Gastroesophageal sphincter (tissue), 4 donors: ENCODE data around the gene FAM151A. TPM values are rescaled to one million over a fixed set of nuclear protein-coding genes. Genes with fewer than 3 reads are reported as not detected.
A peak's percentile ranks its signal among the peaks of the same experiment; 100 is the strongest.

Source experiments
- ATAC-seq: fragments of 150-250 bp; one replicate; pipeline ENCODE4 v1.9.1; 2016; ENCODE audit warnings: mild to moderate bottlenecking, moderate library complexity
- H3K27ac ChIP-seq, 4 donors: fragments of 200-600 bp; sonication (generic) in 3 of 4; 1 replicate in 3 of 4; 2 replicates in 1 of 4; pipeline ENCODE4 v1.5.1; 2016 to 2019
- H3K27me3 ChIP-seq: fragments of 200-600 bp; sonication (generic); one replicate; pipeline ENCODE4 v1.5.1; 2019
- H3K36me3 ChIP-seq, 2 donors: fragments of 200-600 bp; sonication (generic); one replicate each; pipeline ENCODE4 v1.5.1; 2019; ENCODE audit warnings: control low read depth in 1 of 2
- H3K4me1 ChIP-seq, 3 donors: fragments of 200-600 bp; sonication (generic); 1 replicate in 2 of 3; 2 replicates in 1 of 3; pipeline ENCODE4 v1.5.1; 2016 to 2019; ENCODE audit warnings: control low read depth in 2 of 3
- H3K4me3 ChIP-seq, 2 donors: fragments of 200-600 bp; sonication (generic); one replicate each; pipeline ENCODE4 v1.5.1; 2019; ENCODE audit warnings: mild to moderate bottlenecking in 1 of 2, moderate library complexity in 1 of 2
- H3K9me3 ChIP-seq, 3 donors: fragments of 200-600 bp; sonication (generic); one replicate each; pipeline ENCODE4 v1.5.1; 2017 to 2019; ENCODE audit warnings: control low read depth in 2 of 3
- EP300 ChIP-seq: sonication (generic); formaldehyde crosslinking; IDR thresholded peaks from one replicate; pipeline ENCODE4 v1.6.1; 2017; ENCODE audit warnings: antibody characterized with exemption, mild to moderate bottlenecking
- POLR2A ChIP-seq, 2 donors: fragments of 450-650 bp; IDR thresholded peaks; one replicate each; pipeline ENCODE4 v1.6.1; 2017; ENCODE audit warnings: antibody characterized with exemption in 2 of 2, mild to moderate bottlenecking in 2 of 2, moderate library complexity in 1 of 2
- POLR2AphosphoS5 ChIP-seq: sonication (generic); formaldehyde crosslinking; IDR thresholded peaks from one replicate; pipeline ENCODE4 v1.6.1; 2017; ENCODE audit warnings: antibody characterized with exemption
- WGBS, 2 donors: methylation state at CpG; one replicate each; pipeline ENCODE4 v1.1.5; 2018; ENCODE audit warnings: low coverage in 1 of 2; 5-methylcytosine and 5-hydroxymethylcytosine counted together
- total RNA-seq, 4 donors: library from RNA; depleted of rRNA; stranded (reverse); fragments of >200 nt; gene quantifications; one replicate each; pipeline ENCODE4 v1.1.0, GENCODE V29; 2016
- TF ChIP-seq, protein P1 (sequence below), 4 experiments: fragments of 200-600 bp in 2 of 4; fragments of 450-650 bp in 2 of 4; sonication (generic) in 1 of 4; IDR thresholded peaks; one replicate each; pipeline ENCODE4 v1.5.1; 2017 to 2019; ENCODE audit warnings: antibody characterized with exemption in 4 of 4, mild to moderate bottlenecking in 2 of 4, moderate library complexity in 2 of 4

FAM151A gene
- total RNA-seq, 4 donors from 2014 or later: not detected

- Histone ChIP-seq H3K36me3 (peaks cover 0 to 2% of the 10 kb centered on the region in 2 donors), H3K27ac (no peak overlapping the region), H3K4me3 (no peak overlapping the region), H3K4me1 (peaks cover 0 to 9% (median 0%) of the 10 kb centered on the region in 3 donors), H3K27me3 (no peaks in the 10 kb centered on the region), H3K9me3 (no peaks in the 10 kb centered on the region)
- WGBS, 2 donors: 37 to 54% methylated on average over 3 to 8 of the region's 13 CpGs
- no peak for TF ChIP-seq POLR2AphosphoS5
- TF ChIP-seq, protein P1, sequence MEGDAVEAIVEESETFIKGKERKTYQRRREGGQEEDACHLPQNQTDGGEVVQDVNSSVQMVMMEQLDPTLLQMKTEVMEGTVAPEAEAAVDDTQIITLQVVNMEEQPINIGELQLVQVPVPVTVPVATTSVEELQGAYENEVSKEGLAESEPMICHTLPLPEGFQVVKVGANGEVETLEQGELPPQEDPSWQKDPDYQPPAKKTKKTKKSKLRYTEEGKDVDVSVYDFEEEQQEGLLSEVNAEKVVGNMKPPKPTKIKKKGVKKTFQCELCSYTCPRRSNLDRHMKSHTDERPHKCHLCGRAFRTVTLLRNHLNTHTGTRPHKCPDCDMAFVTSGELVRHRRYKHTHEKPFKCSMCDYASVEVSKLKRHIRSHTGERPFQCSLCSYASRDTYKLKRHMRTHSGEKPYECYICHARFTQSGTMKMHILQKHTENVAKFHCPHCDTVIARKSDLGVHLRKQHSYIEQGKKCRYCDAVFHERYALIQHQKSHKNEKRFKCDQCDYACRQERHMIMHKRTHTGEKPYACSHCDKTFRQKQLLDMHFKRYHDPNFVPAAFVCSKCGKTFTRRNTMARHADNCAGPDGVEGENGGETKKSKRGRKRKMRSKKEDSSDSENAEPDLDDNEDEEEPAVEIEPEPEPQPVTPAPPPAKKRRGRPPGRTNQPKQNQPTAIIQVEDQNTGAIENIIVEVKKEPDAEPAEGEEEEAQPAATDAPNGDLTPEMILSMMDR (IDR thresholded peaks at IDR 0.05): no peak
- TF ChIP-seq POLR2A (IDR thresholded peaks at IDR 0.05): no peak
- no peak for TF ChIP-seq EP300
- ATAC-seq: peak; percentile 24
Measured at GRCh38 chr1:54615531-54616279, 7.6 kb downstream of the FAM151A start.

GRCh38 chr1:54614563-54614962 is 8.8 kb downstream of the FAM151A start:
- no peak overlapping the region for H3K27ac ChIP-seq
- 90% methylated on average over 2 of the region's 8 CpGs; no CpG with 5 or more reads in 1 of the 2 donors for WGBS, 2 donors
- no peak overlapping the region for H3K4me3 ChIP-seq
- ATAC-seq: no peak
- H3K36me3 ChIP-seq: peaks cover 0 to 13% of the 10 kb centered on the region in 2 donors
- H3K9me3 ChIP-seq: no peaks in the 10 kb centered on the region
- peaks cover 0 to 9% (median 0%) of the 10 kb centered on the region in 3 donors for H3K4me1 ChIP-seq
- TF ChIP-seq POLR2A (IDR thresholded peaks at IDR 0.05) (no peak), EP300 (no peak), POLR2AphosphoS5 (no peak)
- TF ChIP-seq, protein P1 (IDR thresholded peaks at IDR 0.05): no peak
- no peaks in the 10 kb centered on the region for H3K27me3 ChIP-seq

- H3K4me3 ChIP-seq: no peak overlapping the region
- H3K36me3 ChIP-seq: peaks cover 0 to 19% of the 10 kb centered on the region in 2 donors
- no peak overlapping the region for H3K27ac ChIP-seq
- TF ChIP-seq POLR2A (IDR thresholded peaks at IDR 0.05) (no peak), POLR2AphosphoS5 (no peak), EP300 (no peak)
- TF ChIP-seq, protein P1 (IDR thresholded peaks at IDR 0.05): no peak
- peaks cover 0 to 9% (median 0%) of the 10 kb centered on the region in 3 donors for H3K4me1 ChIP-seq
- H3K27me3 ChIP-seq: no peaks in the 10 kb centered on the region
- 48 to 74% methylated on average over 2 of the region's 2 CpGs for WGBS, 2 donors
- H3K9me3 ChIP-seq: no peaks in the 10 kb centered on the region
- no peak for ATAC-seq
Measured at GRCh38 chr1:54614024-54614423, 9.3 kb downstream of the FAM151A start.

DNA sequence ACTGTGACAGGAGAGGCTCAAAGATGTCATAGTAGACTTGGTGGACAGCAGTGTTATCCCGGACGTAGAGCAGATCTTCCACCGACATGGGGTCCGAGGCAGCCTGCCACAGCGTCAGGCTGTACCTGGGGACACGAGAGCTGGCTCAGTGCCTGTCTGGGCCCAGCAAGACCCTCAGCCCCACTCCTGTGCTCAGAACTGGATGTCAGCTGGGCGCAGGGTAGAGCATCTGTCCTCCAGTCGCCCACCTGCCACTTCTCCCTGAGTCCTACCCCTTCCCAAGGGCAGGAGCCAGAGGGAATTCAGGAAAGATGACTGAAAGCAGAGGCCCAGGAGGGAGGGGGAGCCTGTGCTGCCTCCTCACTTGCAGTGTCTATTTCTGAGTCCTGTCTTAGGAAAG is 11.7 kb downstream of the FAM151A start:
- H3K36me3 ChIP-seq: peaks cover 0 to 43% of the 10 kb centered on the region in 2 donors
- peaks cover 0 to 9% (median 0%) of the 10 kb centered on the region in 3 donors for H3K4me1 ChIP-seq
- ATAC-seq: no peak
- no peaks in the 10 kb centered on the region for H3K27me3 ChIP-seq
- H3K27ac ChIP-seq: no peak overlapping the region
- 100% methylated on average over 1 of the region's 8 CpGs; no CpG with 5 or more reads in 1 of the 2 donors for WGBS, 2 donors
- H3K4me3 ChIP-seq: no peak overlapping the region
- no peaks in the 10 kb centered on the region for H3K9me3 ChIP-seq
- TF ChIP-seq POLR2A (IDR thresholded peaks at IDR 0.05) (no peak), POLR2AphosphoS5 (no peak), EP300 (no peak)
- TF ChIP-seq, protein P1 (IDR thresholded peaks at IDR 0.05): no peak
